Keratinocyte (primary cell): ENCODE measurements around the gene TMEM167A. TPM values are rescaled to one million over a fixed set of nuclear protein-coding genes. Genes with fewer than 3 reads are reported as not detected.
A peak's percentile ranks its signal among the peaks of the same experiment; 100 is the strongest.

Experiments used
- DNase-seq: peaks from one replicate; pipeline ENCODE4 v3.0.0-alpha.2; 2011; ENCODE audit warnings: low read depth, missing footprints, low spot score
- FAIRE-seq: peaks from 2 replicates; lab custom pipeline; 2011; peaks lifted over from hg19 to GRCh38; lab: Jason Lieb, UNC
- H2AFZ ChIP-seq: 2 replicates; pipeline ENCODE4 v1.6.0; 2012; ENCODE audit warnings: low read length, control low read depth, inconsistent platforms; ENCODE audit not compliant: control insufficient read depth
- H3K27ac ChIP-seq: 2 replicates; pipeline ENCODE4 v1.5.1; 2011; ENCODE audit warnings: low read length; ENCODE audit not compliant: control insufficient read depth, insufficient read depth
- H3K27me3 ChIP-seq: 3 replicates; pipeline ENCODE4 v1.6.0; 2011; ENCODE audit warnings: low read length; ENCODE audit not compliant: control insufficient read depth, insufficient read depth; ENCODE audit errors: extremely low read depth
- H3K36me3 ChIP-seq, 2 experiments: 2 replicates in 1 of 2; 3 replicates in 1 of 2; pipeline ENCODE4 v1.5.1; 2011; ENCODE audit warnings: low read length in 2 of 2, mild to moderate bottlenecking in 1 of 2; ENCODE audit not compliant: control insufficient read depth in 2 of 2, insufficient read depth in 2 of 2; ENCODE audit errors: extremely low read depth in 1 of 2
- H3K4me1 ChIP-seq: 3 replicates; pipeline ENCODE4 v1.5.1; 2011; ENCODE audit warnings: low read length; ENCODE audit not compliant: control insufficient read depth, insufficient read depth; ENCODE audit errors: extremely low read depth
- H3K4me2 ChIP-seq: 3 replicates; pipeline ENCODE4 v1.6.0; 2011; ENCODE audit warnings: low read depth, low read length; ENCODE audit not compliant: control insufficient read depth, insufficient read depth; ENCODE audit errors: extremely low read depth
- H3K4me3 ChIP-seq, 3 experiments: fragments of 200-600 bp in 1 of 3; sonication (generic) in 1 of 3; 2 replicates in 2 of 3; 3 replicates in 1 of 3; pipeline ENCODE4 v1.5.1; 2011 to 2016; ENCODE audit warnings: low read length in 3 of 3, mild to moderate bottlenecking in 3 of 3, control low read depth in 2 of 3, inconsistent platforms in 1 of 3, low read depth in 1 of 3, mixed read lengths in 1 of 3, mixed run types in 1 of 3, moderate library complexity in 1 of 3; ENCODE audit not compliant: control insufficient read depth in 2 of 3, insufficient read depth in 2 of 3; ENCODE audit errors: extremely low read depth in 1 of 3
- H3K79me2 ChIP-seq: 2 replicates; pipeline ENCODE4 v1.6.0; 2012; ENCODE audit warnings: low read length; ENCODE audit not compliant: control insufficient read depth, insufficient read depth
- H3K9ac ChIP-seq: 3 replicates; pipeline ENCODE4 v1.6.0; 2011; ENCODE audit warnings: low read length; ENCODE audit not compliant: control insufficient read depth, insufficient read depth; ENCODE audit errors: extremely low read depth
- H3K9me1 ChIP-seq: 3 replicates; pipeline ENCODE4 v1.6.0; 2011; ENCODE audit warnings: low read length; ENCODE audit not compliant: control insufficient read depth, insufficient read depth; ENCODE audit errors: extremely low read depth
- H3K9me3 ChIP-seq: 2 replicates; pipeline ENCODE4 v1.5.1; 2012; ENCODE audit warnings: low read depth, low read length; ENCODE audit not compliant: control insufficient read depth
- H4K20me1 ChIP-seq: 3 replicates; pipeline ENCODE4 v1.6.0; 2011; ENCODE audit warnings: low read length; ENCODE audit not compliant: control insufficient read depth, insufficient read depth; ENCODE audit errors: extremely low read depth
- CTCF ChIP-seq, 3 experiments: IDR thresholded peaks in 1 of 3; conservative IDR thresholded peaks in 1 of 3; optimal IDR thresholded peaks in 1 of 3; 2 replicates in 2 of 3; 3 replicates in 1 of 3; pipeline versions ENCODE3 to v1.5.1; 2011; ENCODE audit warnings: low read length in 3 of 3, mild to moderate bottlenecking in 3 of 3, moderate library complexity in 2 of 3, control low read depth in 1 of 3, inconsistent platforms in 1 of 3; ENCODE audit not compliant: insufficient read depth in 2 of 3; ENCODE audit errors: extremely low read depth in 1 of 3
- EZH2 ChIP-seq: IDR thresholded peaks from one replicate; pipeline ENCODE4 v1.6.1; 2012; ENCODE audit warnings: inconsistent platforms, mild to moderate bottlenecking, low read length, moderate library complexity
- dilution Hi-C: fragments of 300-500 bp; cut with MboI; formaldehyde crosslinking; loops from one replicate; pipeline ENCODE4 v1.7.0; 2020; ENCODE audit warnings: low sequenced_read_pairs; ENCODE audit not compliant: extremely low pct_ligation_motif_present
- polyA plus RNA-seq, 5 experiments: library from polyadenylated mRNA; depleted of rRNA in 3 of 5; stranded (reverse) in 3 of 5; stranded (forward) in 1 of 5; unstranded in 1 of 5; fragments of >200 nt; gene quantifications; 1 replicate in 1 of 5; 2 replicates in 3 of 5; 3 replicates in 1 of 5; pipeline versions ENCODE4 v1.2.1 to v1.2.3, GENCODE V29; 2011 to 2012; ENCODE audit warnings: missing spikeins in 2 of 5, low read depth in 1 of 5, low replicate concordance in 1 of 5

The TMEM167A gene
- polyA plus RNA-seq, 1 donor (not counting 4 experiments of a cell fraction or from before 2014, with no cell fraction given), result 97.6 TPM

DNA sequence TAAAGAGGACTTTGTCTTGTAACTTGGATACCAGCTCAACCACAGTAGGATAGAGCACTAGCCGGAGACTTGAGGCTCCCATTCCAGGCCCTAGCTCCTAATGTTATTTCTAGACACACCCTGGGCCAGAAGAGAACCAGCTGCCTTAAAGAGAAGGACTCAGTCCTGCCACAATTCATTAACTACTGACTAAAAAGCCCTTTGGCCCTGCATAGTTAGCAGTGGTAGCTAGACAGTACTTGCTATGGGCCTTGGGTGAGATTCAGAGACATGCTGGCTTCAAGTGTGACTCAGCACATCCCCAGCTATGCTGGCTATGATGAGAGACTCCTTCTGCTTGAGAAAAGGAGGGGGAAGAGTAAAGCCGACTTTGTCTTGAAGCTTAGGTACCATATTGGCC is 47.3 kb downstream of the TMEM167A start:
- Histone ChIP-seq H3K9me3 (no peaks in the 10 kb centered on the region), H3K4me2 (no peak overlapping the region), H3K9ac (no peak overlapping the region), H3K4me3 (no peak overlapping the region), H4K20me1 (no peaks in the 10 kb centered on the region), H3K27me3 (no peaks in the 10 kb centered on the region), H3K27ac (no peak overlapping the region), H3K36me3 (no peaks in the 10 kb centered on the region), H2AFZ (no peak overlapping the region), H3K9me1 (no peaks in the 10 kb centered on the region), H3K4me1 (peaks cover 3% of the 10 kb centered on the region), H3K79me2 (no peaks in the 10 kb centered on the region)
- dilution Hi-C loops, result no loop called here
- FAIRE-seq, result peak; percentile 63
- DNase-seq, result no peak
- TF ChIP-seq CTCF (optimal IDR thresholded peaks at IDR 0.05 in 1 of 3, IDR thresholded peaks at IDR 0.05 in 1 of 3, conservative IDR thresholded peaks at IDR 0.05 in 1 of 3; ENCODE audit: extremely low read depth in 1 of 3, insufficient read depth in 2 of 3, low read length in 3 of 3), result no peak
- TF ChIP-seq EZH2, result no peak

DNA sequence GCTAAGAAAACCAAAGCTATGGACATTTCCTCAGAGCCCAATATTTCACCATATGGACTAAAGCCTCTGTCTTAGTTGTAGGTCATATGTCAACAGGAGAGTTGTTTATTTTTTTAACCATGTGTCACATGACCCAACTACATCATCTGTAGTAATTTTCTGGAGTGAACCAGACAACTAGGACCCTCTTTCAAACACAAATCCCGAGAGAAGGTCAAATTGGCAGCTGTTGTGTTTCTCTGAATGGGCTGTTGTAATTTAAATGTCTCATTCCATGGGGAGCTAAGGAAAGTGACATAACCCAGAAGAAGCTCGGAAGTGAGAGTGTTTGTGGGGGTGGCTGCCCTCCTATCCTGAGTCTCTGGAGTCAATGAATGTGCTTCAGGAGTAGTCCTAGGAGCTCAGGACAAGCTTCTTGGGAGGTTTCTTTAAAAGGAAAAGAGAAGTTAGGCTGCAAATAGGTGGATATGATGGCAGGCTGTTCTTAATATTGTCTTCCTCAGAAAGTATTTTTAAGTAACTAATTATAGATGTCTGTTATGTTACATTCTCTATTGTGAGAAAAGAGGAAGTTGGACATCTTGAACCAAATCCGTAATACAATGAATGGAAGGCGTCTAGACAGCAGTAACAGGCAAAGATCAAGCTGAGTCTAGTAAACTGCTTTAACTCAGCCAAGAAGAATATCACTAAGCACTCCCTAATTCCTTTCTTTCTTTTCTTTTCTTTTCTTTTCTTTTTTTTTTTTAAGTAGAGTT is 50.1 kb downstream of the TMEM167A start:
- H3K27ac ChIP-seq, result no peak overlapping the region
- FAIRE-seq (peak; percentile 41), DNase-seq (no peak)
- H3K4me1 ChIP-seq, result peaks cover 3% of the 10 kb centered on the region
- no peak overlapping the region for H2AFZ ChIP-seq
- H3K27me3 ChIP-seq, result no peaks in the 10 kb centered on the region
- H3K4me3 ChIP-seq, result no peak overlapping the region
- H3K9me3 ChIP-seq, result no peaks in the 10 kb centered on the region
- H3K36me3 ChIP-seq, result no peaks in the 10 kb centered on the region
- no peaks in the 10 kb centered on the region for H4K20me1 ChIP-seq
- no peaks in the 10 kb centered on the region for H3K79me2 ChIP-seq
- dilution Hi-C loops, result no loop called here
- no peak overlapping the region for H3K4me2 ChIP-seq
- H3K9ac ChIP-seq, result no peak overlapping the region
- no peaks in the 10 kb centered on the region for H3K9me1 ChIP-seq
- no peak for TF ChIP-seq CTCF (optimal IDR thresholded peaks at IDR 0.05 in 1 of 3, IDR thresholded peaks at IDR 0.05 in 1 of 3, conservative IDR thresholded peaks at IDR 0.05 in 1 of 3; ENCODE audit: extremely low read depth in 1 of 3, insufficient read depth in 2 of 3, low read length in 3 of 3)
